ENCODE data around the gene ATP6V1C2. TPM values are rescaled to one million over a fixed set of nuclear protein-coding genes. Genes with fewer than 3 reads are reported as not detected.

ATP6V1C2 gene
- total and polyA plus RNA-seq, 2 donors from 2014 or later, result 4.2 to 38.0 TPM

DNA sequence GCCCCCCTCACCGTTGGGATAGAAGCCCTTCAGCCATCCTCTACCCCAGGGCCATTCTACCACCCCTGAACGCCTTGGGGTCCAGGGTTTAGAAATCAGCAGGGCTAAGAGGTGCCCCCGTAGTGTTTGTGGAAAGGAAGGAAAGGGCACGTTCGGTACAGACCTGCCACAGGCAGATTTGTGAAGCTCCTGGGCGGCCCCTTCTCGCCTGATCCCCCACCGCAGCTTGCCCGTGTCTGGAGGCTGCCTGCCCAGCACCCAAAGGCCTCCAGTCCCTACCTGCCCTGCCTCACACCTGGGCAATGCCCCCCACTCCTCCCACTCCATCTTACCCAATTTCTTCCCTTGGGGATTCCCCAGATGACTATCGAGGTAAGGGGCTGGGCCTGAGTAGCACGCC lies 21.2 kb downstream of the ATP6V1C2 start:
- intact Hi-C loops (cut with DNase I), result no loop called here
- no peak for DNase-seq
- no peak overlapping the region for H3K4me3 ChIP-seq (ENCODE audit: low read length in 3 of 3)
- TF ChIP-seq, protein P1, sequence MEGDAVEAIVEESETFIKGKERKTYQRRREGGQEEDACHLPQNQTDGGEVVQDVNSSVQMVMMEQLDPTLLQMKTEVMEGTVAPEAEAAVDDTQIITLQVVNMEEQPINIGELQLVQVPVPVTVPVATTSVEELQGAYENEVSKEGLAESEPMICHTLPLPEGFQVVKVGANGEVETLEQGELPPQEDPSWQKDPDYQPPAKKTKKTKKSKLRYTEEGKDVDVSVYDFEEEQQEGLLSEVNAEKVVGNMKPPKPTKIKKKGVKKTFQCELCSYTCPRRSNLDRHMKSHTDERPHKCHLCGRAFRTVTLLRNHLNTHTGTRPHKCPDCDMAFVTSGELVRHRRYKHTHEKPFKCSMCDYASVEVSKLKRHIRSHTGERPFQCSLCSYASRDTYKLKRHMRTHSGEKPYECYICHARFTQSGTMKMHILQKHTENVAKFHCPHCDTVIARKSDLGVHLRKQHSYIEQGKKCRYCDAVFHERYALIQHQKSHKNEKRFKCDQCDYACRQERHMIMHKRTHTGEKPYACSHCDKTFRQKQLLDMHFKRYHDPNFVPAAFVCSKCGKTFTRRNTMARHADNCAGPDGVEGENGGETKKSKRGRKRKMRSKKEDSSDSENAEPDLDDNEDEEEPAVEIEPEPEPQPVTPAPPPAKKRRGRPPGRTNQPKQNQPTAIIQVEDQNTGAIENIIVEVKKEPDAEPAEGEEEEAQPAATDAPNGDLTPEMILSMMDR (IDR thresholded peaks at IDR 0.05; ENCODE audit: borderline replicate concordance, extremely low read depth, insufficient read depth), result no peak
- H3K9me3 ChIP-seq (ENCODE audit: control insufficient read depth in 2 of 3, insufficient read depth in 1 of 3, low read length in 3 of 3), result no peaks in the 10 kb centered on the region
- no peak for FAIRE-seq
- H3K9ac ChIP-seq (ENCODE audit: low read length in 3 of 3), result no peak overlapping the region
- H3K4me1 ChIP-seq (ENCODE audit: control insufficient read depth in 2 of 3, insufficient read depth in 2 of 3, low read depth in 1 of 3, low read length in 3 of 3), result no peaks in the 10 kb centered on the region
- H3K36me3 ChIP-seq (ENCODE audit: control insufficient read depth in 2 of 3, insufficient read depth in 3 of 3, low read length in 3 of 3), result no peaks in the 10 kb centered on the region
- no peaks in the 10 kb centered on the region for H3K27me3 ChIP-seq (ENCODE audit: control insufficient read depth, insufficient read depth, low read length)
- no peak overlapping the region for H3K27ac ChIP-seq (ENCODE audit: low read depth in 2 of 2, low read length in 2 of 2)

DNA sequence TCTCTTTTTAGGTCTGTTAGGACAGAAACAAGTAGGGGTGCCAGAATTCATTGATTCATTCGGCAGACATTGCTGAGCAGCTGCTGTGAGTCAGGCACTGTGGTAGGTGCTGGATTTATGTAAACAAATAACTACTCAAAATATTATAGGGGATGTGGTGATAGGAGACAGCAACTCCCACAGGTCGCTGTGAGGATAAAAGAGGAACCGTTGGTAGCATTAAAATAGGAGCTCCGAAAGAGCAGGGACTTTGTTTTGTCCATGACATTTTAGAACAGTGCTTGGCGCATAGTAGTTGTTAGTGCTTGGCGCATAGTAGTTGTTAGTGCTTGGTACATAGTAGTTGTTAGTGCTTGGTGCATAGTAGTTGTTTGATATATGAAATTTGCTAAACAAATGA lies 29.2 kb downstream of the ATP6V1C2 start:
- no peak overlapping the region for H3K27ac ChIP-seq (ENCODE audit: low read depth in 2 of 2, low read length in 2 of 2)
- H3K9ac ChIP-seq (ENCODE audit: low read length in 3 of 3), result no peak overlapping the region
- no peaks in the 10 kb centered on the region for H3K4me1 ChIP-seq (ENCODE audit: control insufficient read depth in 2 of 3, insufficient read depth in 2 of 3, low read depth in 1 of 3, low read length in 3 of 3)
- H3K4me3 ChIP-seq (ENCODE audit: low read length in 3 of 3), result no peak overlapping the region
- TF ChIP-seq, protein P1 (IDR thresholded peaks at IDR 0.05; ENCODE audit: borderline replicate concordance, extremely low read depth, insufficient read depth), result no peak
- no peaks in the 10 kb centered on the region for H3K36me3 ChIP-seq (ENCODE audit: control insufficient read depth in 2 of 3, insufficient read depth in 3 of 3, low read length in 3 of 3)
- FAIRE-seq (no peak), DNase-seq (no peak)
- intact Hi-C loops (cut with DNase I), result no loop called here
- H3K27me3 ChIP-seq (ENCODE audit: control insufficient read depth, insufficient read depth, low read length), result no peaks in the 10 kb centered on the region
- no peaks in the 10 kb centered on the region for H3K9me3 ChIP-seq (ENCODE audit: control insufficient read depth in 2 of 3, insufficient read depth in 1 of 3, low read length in 3 of 3)

DNA sequence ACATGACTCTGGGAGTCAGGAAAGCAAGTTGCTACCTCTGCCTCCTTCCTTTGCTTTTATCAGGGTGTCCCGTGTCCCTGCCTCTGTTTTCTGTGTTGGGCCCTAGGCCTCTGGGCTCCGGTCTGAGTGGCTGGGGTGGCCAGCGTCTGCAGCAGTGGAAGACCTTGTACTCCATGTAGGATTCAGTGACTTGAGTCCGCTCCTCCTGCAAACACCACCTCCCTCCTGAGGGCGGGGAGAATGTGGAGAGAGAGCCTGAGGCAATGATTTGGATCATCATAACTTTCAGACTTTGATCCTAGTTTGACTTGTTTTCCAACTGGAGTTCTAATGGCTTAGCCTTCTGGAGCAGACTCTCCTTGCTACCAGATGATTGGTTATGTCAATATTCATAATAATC lies 30.8 kb downstream of the ATP6V1C2 start:
- TF ChIP-seq, protein P1 (IDR thresholded peaks at IDR 0.05; ENCODE audit: borderline replicate concordance, extremely low read depth, insufficient read depth), result no peak
- Histone ChIP-seq H3K27me3 (ENCODE audit: control insufficient read depth, insufficient read depth, low read length) (no peaks in the 10 kb centered on the region), H3K4me3 (ENCODE audit: low read length in 3 of 3) (no peak overlapping the region), H3K27ac (ENCODE audit: low read depth in 2 of 2, low read length in 2 of 2) (no peak overlapping the region), H3K9ac (ENCODE audit: low read length in 3 of 3) (no peak overlapping the region), H3K4me1 (ENCODE audit: control insufficient read depth in 2 of 3, insufficient read depth in 2 of 3, low read depth in 1 of 3, low read length in 3 of 3) (no peaks in the 10 kb centered on the region), H3K9me3 (ENCODE audit: control insufficient read depth in 2 of 3, insufficient read depth in 1 of 3, low read length in 3 of 3) (no peaks in the 10 kb centered on the region), H3K36me3 (ENCODE audit: control insufficient read depth in 2 of 3, insufficient read depth in 3 of 3, low read length in 3 of 3) (no peaks in the 10 kb centered on the region)
- intact Hi-C loops (cut with DNase I), result no loop called here
- FAIRE-seq (no peak), DNase-seq (no peak)

- Histone ChIP-seq H3K9ac (ENCODE audit: low read length in 3 of 3) (no peak overlapping the region), H3K27me3 (ENCODE audit: control insufficient read depth, insufficient read depth, low read length) (no peaks in the 10 kb centered on the region), H3K4me1 (ENCODE audit: control insufficient read depth in 2 of 3, insufficient read depth in 2 of 3, low read depth in 1 of 3, low read length in 3 of 3) (no peaks in the 10 kb centered on the region), H3K9me3 (ENCODE audit: control insufficient read depth in 2 of 3, insufficient read depth in 1 of 3, low read length in 3 of 3) (no peaks in the 10 kb centered on the region), H3K4me3 (ENCODE audit: low read length in 3 of 3) (no peak overlapping the region), H3K27ac (ENCODE audit: low read depth in 2 of 2, low read length in 2 of 2) (no peak overlapping the region), H3K36me3 (ENCODE audit: control insufficient read depth in 2 of 3, insufficient read depth in 3 of 3, low read length in 3 of 3) (no peaks in the 10 kb centered on the region)
- DNase-seq (no peak), FAIRE-seq (no peak)
- intact Hi-C loops (cut with DNase I), result no loop called here
- TF ChIP-seq, protein P1 (IDR thresholded peaks at IDR 0.05; ENCODE audit: borderline replicate concordance, extremely low read depth, insufficient read depth), result no peak
These were observed 31.7 kb downstream of the ATP6V1C2 start for GRCh38 chr2:10753156-10753555.

Data from kidney (tissue), 14 donors.